ENCODE data around the gene RHBDD2. TPM values are rescaled to one million over a fixed set of nuclear protein-coding genes. Genes with fewer than 3 reads are reported as not detected.

RHBDD2 gene
- total and polyA plus RNA-seq, 9 of the 15 experiments (the other 6 are each of a cell fraction or from before 2014, with no cell fraction given), result 3.3 to 36.7 (median 17.9) TPM

GRCh38 chr7:75880242-75880641 is 1.4 kb downstream of the RHBDD2 start:
- Histone ChIP-seq H3K4me3 (no peak overlapping the region), H3K36me3 (ENCODE audit: control insufficient read depth, insufficient read depth, low read length) (peaks cover 43% of the 10 kb centered on the region), H3K27me3 (ENCODE audit: control insufficient read depth in 2 of 2, insufficient read depth in 2 of 2, low read length in 2 of 2) (no peaks in the 10 kb centered on the region), H3K9ac (ENCODE audit: insufficient read depth in 1 of 2, low read depth in 2 of 2, low read length in 2 of 2) (peak overlapping the region in 1 of 2 experiments; percentile 72; a peak in 3 of 4 replicates), H3K4me2 (ENCODE audit: insufficient read depth, low read length) (peak overlapping the region; percentile 95; the same call in 1 of the 2 replicates), H4K20me1 (replicated peaks; ENCODE audit: control insufficient read depth, insufficient read depth, low read length) (no peaks in the 10 kb centered on the region), H3K4me1 (replicated peaks in 1 of 2; ENCODE audit: control insufficient read depth in 2 of 2, insufficient read depth in 2 of 2, low read length in 2 of 2) (peaks cover 21 to 22% of the 10 kb centered on the region in 2 experiments), H3K9me1 (ENCODE audit: control insufficient read depth, insufficient read depth, low read length) (no peaks in the 10 kb centered on the region), H3K79me2 (ENCODE audit: control insufficient read depth, insufficient read depth, low read length) (peaks cover 18% of the 10 kb centered on the region), H3K27ac (ENCODE audit: extremely low read depth, low read depth, low read length) (no peak overlapping the region; the same call in 2 of the 3 replicates), H2AFZ (ENCODE audit: low read depth, low read length) (no peak overlapping the region), H3K9me3 (replicated peaks; ENCODE audit: control insufficient read depth, insufficient read depth, low read depth, low read length) (no peaks in the 10 kb centered on the region)
- in situ Hi-C loops (cut with MboI) (no loop called here), intact Hi-C loops (cut with micrococcal nuclease) (no loop called here)
- ChIA-PET CTCF (ENCODE audit: low intra/inter-chr PET ratio) (no interaction called here), POLR2A (interaction anchor here (0.6 to 2.7 kb wide), 3 partner anchors 11 to 40 kb away, joined by 3 to 10 read pairs (median 5); no protein-coding TSS in a partner anchor)
- WGBS (ENCODE audit: insufficient coverage, low coverage, missing lambda C conversion rate), result 76% methylated on average over 4 of the region's 4 CpGs
- FAIRE-seq (no peak), DNase-seq (ENCODE audit: extremely low read depth in 1 of 4, low spot score in 3 of 4) (no peak), ATAC-seq (no peak)
- BruUV-seq (replicated peaks), result no TSS peak
- TF ChIP-seq MTA3 (IDR thresholded peaks at IDR 0.05; ENCODE audit: borderline replicate concordance), result peak; percentile 11; the same call in 1 of the 2 replicates
- TF ChIP-seq BACH1 (tag; IDR thresholded peaks at IDR 0.05), result 0 out of 2 replicates have a peak, but pooled peaks have one; percentile 28
- 0 out of 2 replicates have a peak, but pooled peaks have one; percentile 6 for TF ChIP-seq ZNF354B (CRISPR knock-in tag; IDR thresholded peaks at IDR 0.05)
- peak; percentile 37; the same call in 1 of the 2 replicates for TF ChIP-seq FOXJ2 (tag; IDR thresholded peaks at IDR 0.05)
- peak; percentile 5; the same call in 1 of the 2 replicates for TF ChIP-seq ATF7 (IDR thresholded peaks at IDR 0.05)
- no peak for TF ChIP-seq TBP (optimal IDR thresholded peaks at IDR 0.05; ENCODE audit: low read depth, low read length)
- TF ChIP-seq MAZ (CRISPR knock-in tag; conservative IDR thresholded peaks at IDR 0.05 in 1 of 2, IDR thresholded peaks at IDR 0.05 in 1 of 2), result 0 out of 4 replicates have a peak, but pooled peaks of 1 of the 2 experiments have one; percentile 6
- no peak for TF ChIP-seq CEBPG (CRISPR knock-in tag; IDR thresholded peaks at IDR 0.05)
- peak in 1 of 2 experiments; percentile 8; a peak in 1 of 4 replicates for TF ChIP-seq CEBPG (tag; conservative IDR thresholded peaks at IDR 0.05 in 1 of 2, IDR thresholded peaks at IDR 0.05 in 1 of 2)
- TF ChIP-seq NCOR1 (IDR thresholded peaks at IDR 0.05), result no peak
- no peak for TF ChIP-seq PYGO2 (tag; IDR thresholded peaks at IDR 0.05)
- TF ChIP-seq ATF1 (CRISPR knock-in tag; IDR thresholded peaks at IDR 0.05), result no peak
- peak; percentile 41 for TF ChIP-seq ATF1 (tag; IDR thresholded peaks at IDR 0.05)
- 0 out of 4 replicates have a peak, but pooled peaks of 1 of the 2 experiments have one; percentile 3 for TF ChIP-seq RAD21 (CRISPR knock-in tag; conservative IDR thresholded peaks at IDR 0.05 in 1 of 2, IDR thresholded peaks at IDR 0.05 in 1 of 2)

All from K562 (cell line).